GM19372 (cell line): ENCODE results near the gene ADAMTS6.

Experiments used
- ATAC-seq: cut with Tn5 transposase; IDR thresholded peaks from one replicate; pipeline ENCODE4 v1.9.1; 2021; ENCODE audit warnings: mild to moderate bottlenecking, low read depth, moderate library complexity; ENCODE audit not compliant: unreplicated experiment

Gene ADAMTS6

GRCh38 chr5:65156933-65157332, 324.8 kb downstream of the ADAMTS6 start:
- ATAC-seq, result no peak

DNA sequence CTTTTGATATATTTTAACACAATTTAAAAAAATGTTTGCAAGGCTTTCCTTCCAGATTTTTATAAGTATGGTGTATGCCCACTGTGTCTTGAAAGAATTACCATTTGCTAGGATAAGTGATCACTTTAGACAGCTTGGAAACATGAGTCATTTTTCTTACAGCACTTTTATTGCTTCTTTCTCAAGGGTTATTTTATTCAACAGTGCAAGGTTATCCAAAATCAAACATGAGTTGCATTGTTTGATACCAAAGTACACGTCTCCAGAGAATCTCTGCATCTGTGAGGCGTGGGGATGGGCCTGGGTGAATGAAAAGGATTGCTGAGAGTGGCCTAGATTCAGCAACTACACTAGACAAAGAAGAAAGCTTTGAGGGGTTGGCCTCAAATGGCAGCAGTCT, 329.6 kb downstream of the ADAMTS6 start:
- no peak for ATAC-seq

GRCh38 chr5:65151614-65152013, 330.1 kb downstream of the ADAMTS6 start:
- no peak for ATAC-seq

DNA sequence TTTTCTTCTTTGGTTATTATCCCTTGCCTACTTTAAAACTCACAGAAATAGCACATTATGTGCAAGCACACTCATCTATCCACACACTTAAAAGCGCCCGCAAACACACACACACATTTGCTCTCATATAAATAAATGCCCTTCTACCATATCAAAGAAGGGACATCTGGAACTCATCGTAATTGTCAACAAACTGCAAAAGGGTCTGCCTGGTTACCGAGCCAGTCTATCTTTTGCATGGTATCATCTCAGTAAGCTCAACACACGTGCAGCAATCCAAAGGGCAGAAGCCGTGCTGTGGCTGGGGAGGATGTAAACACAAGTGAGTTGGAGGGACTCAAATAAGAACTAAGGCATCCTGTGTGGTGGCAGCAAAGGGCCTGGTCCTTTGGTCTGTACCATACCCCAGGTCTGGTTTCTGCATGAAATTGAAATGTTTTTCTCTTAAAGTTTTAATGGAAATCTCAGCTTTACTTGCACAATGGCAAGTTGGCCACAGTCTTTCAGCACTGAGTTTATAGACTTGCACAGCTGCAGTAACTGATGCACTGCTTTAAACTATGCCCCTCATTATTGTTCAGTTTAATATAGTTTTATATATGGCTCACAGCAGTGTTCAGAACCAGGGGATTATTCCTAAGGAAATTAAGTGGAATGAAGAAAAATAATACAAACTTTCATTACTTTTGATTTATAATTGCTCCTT, 331.0 kb downstream of the ADAMTS6 start:
- no peak for ATAC-seq

- no peak for ATAC-seq
Measured at GRCh38 chr5:65149827-65150226, 331.9 kb downstream of the ADAMTS6 start.

- ATAC-seq, result no peak
Measured at GRCh38 chr5:65144136-65144871, 337.4 kb downstream of the ADAMTS6 start.

- ATAC-seq, result no peak
Measured at GRCh38 chr5:65142511-65143011, 339.2 kb downstream of the ADAMTS6 start.

DNA sequence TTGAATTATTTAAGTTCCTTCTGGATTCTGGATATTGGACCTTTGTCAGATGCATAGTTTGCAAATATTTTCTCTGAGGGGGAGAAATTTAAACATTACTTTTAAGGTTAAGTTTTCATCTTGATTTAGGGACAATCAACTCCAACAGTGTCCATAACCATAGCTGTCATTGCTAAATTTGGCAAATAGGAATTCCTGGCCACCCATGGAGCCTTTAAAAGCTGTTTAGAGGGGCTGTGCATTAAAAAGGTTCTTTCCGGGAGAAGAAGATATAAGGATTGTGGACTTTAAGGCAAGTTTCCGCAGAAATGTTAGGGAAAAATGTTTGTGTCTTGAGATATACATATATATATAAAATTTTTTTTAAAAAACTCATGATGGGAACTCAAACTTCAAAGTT, 339.7 kb downstream of the ADAMTS6 start:
- ATAC-seq, result no peak

GRCh38 chr5:65141493-65141892, 340.2 kb downstream of the ADAMTS6 start:
- ATAC-seq, result no peak

GRCh38 chr5:65137631-65138030, 344.1 kb downstream of the ADAMTS6 start:
- ATAC-seq, result no peak

- ATAC-seq, result no peak
Measured at GRCh38 chr5:65133477-65134110, 348.1 kb downstream of the ADAMTS6 start.

DNA sequence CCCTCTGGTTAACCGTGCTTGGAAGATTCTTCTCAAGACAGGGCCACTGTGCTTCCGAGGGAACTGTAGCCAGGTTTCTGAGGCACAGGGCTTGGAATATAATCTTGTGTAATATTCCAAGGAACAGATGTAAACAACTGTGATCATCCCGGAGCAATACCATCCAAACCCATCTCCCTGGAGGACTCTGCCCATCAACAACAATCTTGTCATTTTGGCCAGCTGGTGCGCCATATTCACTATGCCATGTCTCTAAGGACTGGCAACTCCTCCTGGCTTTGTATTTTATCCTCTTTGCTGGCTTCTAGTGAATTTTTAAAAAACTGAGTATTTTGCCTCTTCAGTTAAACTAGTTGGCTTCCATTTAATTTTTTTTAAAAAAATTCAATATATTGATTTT, 349.3 kb downstream of the ADAMTS6 start:
- no peak for ATAC-seq

DNA sequence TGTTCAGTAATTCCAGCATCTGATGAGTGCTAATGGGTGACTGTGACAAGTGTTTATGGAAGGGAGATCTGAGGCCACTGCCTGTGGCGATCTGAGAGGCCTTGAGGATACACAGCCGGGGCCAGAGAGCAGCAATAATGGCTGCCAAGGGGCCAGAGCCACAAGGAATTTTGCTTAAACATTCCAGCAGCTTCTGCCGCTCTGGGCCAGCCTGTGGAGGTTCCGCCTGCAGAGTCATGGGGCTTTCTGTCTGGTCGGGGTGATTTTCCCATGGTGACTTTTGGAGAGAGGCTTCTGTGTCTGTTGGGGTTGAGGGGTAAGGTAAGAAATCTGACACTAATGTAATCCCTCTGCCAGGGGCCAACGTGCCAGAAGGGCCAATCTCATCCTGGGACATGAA, 353.5 kb downstream of the ADAMTS6 start:
- no peak for ATAC-seq

DNA sequence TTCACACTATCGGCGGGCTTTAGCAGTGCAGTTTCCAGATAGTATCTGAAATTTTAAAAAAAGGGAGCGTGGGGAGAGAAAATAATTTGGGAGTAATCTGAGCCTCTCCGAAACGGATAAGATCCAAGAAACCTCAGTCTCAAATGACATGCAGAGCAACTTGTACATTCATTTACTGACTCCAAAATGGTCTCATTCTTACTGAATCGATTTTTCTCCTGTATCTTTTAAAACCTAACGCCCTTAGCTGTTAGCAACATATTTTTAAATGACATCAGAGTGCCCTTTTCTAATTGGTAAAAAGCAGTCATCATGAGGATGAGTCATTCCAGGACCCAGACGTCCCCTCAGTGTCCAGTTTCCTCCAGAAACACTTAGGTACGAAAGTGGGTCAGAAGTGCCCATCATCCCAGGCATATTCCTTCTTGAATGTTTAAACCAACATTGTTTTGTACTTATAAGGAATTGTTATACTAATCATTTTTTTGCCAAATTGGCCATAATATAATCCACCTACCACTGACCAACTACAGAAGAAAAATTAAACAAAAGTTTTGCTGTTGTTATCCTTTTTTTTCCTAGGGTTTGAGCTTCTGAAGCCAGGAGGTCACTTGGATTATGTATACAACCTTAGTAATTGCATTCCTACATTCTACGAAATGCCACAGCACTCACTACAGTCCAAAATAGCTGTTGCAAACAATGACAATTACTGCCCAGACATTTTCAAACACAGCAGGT, 354.4 kb downstream of the ADAMTS6 start:
- ATAC-seq, result no peak

DNA sequence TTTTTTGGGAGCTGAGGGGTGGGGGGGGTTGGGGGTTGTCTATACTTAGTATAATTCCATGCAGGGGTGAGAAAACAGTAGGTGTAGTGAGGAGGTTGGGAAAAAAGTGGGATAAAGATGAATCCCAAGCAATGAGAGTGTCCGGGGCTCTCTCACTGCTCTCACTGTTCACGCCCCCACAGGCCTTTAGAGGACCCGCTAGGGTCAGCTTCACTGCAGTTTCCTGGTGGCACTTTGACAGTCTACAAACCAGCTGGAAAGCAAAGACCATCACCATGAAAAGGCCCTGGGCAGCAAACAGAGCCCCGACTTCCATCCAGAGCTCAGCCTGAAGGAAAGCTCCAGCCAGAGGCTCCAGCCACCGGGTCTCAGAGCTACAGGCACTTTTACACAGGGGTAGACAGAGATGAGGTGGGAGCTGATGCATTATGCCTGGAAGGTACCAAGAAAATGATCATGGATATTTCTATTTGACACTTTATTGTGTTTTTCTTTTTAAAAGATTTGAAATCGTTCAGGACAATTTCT, 355.1 kb downstream of the ADAMTS6 start:
- no peak for ATAC-seq

DNA sequence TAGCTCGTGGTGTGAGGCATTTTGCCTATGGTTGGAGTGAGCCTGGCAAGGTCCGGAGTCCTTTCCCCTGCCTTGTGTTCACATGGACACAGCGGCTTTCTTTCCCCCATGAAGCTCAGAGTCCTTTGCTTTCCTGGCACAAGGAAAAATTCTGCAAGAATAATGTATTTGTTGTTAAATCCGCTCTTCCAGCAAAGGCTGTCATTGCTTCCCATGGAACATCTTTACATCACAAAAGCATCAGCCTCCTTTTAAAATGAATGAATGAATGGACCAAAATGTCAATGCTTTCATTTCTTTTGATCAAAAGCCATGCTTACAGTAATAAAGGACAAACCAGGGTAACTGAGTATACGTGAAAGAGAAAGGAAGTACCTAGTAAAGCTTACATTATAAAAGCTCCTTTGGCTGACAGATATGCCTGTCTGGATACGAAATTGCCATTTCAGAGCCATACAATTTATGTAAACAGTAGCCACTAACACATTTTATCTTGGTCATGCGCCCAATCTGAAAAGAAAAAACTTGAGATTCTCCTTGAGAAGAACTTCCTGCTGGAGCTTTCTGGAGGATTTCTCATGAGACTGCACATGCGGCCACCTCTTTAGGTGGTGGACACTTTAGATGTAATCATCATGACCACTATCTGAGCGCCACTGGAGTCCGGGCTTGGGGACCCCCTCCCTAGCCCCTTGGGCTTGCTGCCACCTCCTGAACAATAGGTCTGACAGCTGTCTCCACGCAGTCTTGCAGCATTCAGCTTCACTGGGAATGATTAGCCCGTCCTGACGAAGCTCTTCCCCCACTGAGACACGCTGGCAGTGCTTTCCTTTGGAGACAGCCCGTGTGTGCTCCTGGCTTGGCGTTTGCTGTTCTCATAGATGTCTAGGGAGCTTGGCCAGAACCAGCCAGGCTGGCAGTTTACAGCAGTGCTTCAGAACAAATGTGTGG, 355.9 kb downstream of the ADAMTS6 start:
- ATAC-seq, result no peak

GRCh38 chr5:65121880-65122436, 359.8 kb downstream of the ADAMTS6 start:
- no peak for ATAC-seq

DNA sequence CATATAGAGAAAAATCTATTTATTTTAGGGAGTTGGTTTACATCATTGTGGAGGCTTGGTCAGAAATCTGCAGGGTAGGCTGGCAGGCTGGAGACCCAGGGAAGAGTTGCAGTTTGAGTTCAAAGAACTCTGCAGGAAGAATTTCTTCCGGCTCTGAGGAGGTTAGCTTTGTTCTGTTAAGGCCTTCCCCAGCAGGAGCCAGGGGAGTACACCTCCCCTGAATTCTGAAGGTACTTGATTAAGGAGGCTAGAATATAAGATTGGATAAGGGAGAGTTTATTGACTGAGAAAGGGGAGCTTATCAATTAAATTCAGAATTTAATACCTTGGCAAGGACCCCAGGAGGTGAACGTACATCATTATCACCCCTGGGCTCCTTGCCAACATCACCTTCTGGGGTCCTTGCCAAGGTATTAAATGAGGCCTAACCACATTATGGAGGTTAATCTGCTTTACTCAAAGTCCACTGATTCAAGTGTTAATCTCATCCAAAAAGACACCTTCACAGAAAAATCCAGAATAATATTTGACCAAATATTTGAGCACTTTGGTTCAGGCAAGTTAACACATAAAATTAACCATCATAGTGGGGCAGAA, 361.3 kb downstream of the ADAMTS6 start:
- no peak for ATAC-seq

DNA sequence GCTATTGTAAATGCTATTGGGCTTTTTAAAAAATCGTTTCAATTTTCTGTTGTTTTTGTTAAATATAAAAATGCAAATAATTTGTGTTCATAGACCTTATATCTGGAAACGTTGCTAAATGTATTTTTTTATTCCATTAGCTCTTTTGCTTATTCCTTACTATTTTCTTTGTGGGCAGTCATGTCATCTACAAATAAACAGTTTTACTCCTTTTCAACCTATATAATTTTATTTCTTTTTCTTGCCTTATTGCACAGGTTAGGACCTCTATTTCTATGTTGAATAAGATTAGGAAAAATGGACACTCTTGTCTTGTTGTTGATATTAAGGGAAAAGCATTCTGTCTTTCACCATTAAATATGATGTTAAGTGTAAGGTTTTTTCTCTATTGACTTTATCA, 364.2 kb downstream of the ADAMTS6 start:
- ATAC-seq, result no peak
